CD4-positive, alpha-beta T cell treated with Interleukin-4 for 4 hours (primary cell): Measurements from ENCODE around the gene AUTS2.

Experiments used
- DNase-seq: peaks from one replicate; pipeline ENCODE4 v3.0.0-alpha.2; 2020

Gene AUTS2

DNA sequence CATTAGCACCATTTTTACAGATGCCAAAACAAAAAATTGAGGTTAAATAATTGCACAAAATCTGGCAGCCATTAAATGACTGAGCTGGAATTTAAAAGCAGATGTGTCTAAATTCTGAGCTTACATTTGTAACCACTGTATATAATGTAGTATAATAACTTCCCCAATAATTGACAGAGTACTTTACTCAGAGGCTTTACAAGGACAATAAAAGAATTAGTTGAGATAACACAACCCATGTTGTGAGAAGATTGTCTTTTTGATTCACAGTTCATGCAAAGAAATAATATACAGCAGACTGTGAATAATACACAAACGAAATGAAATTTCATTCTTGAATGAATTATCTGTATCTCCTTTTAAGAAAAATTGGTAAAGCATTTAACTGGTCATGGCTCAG lies 417.1 kb downstream of the AUTS2 start:
- no peak for DNase-seq

DNA sequence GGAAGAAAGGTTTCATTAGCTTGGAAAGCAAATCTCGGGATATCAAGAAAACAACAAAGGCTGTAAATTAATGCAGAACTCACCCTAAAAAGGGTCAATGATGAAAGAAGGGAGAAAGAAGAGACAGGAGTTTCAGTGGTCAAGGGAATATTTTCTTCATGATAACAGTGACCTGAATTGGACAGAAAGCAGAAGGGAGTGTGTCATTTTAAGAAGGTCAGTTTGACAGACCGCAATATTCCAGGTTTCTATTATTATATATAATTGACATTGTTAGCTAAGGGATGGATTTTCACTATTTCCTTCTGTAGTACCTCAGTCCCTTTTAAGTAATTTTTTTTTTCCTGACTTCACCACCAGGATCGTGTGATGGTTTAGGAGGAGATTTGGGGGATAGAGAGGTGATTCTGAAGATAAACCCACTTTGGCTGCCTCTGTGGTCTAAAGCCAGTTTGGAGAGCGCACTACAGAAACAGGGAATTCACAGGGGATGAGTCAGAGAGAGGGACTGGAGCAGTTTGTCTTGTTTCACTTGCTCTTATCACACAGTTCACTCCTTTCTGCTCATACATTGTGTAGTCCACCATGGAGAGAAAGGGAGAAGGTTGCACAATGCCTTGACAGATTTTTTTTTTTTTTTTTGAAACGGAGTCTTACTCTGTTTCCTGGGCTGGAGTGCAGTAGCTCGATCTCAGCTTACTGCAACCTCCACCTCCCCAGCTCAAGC lies 417.9 kb downstream of the AUTS2 start:
- DNase-seq, result no peak

DNA sequence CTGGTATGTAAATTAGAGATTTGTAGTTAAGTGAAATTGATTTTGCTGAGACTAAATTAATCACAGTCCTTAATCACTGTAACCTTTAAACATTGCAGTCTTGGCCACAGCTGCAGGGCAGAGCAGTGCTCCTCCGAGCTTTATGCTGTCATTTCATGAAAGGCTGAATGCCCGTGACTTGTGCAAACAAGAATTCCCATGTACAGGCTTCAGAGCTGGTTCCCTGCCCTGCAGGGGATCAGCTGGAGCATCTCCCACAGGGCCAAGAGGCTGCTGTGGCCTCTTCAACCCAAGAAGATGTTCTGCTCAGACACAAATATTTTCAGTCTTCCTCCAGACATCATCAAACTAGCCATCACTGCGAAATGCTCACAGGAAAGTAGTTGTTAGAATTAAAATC lies 419.1 kb downstream of the AUTS2 start:
- no peak for DNase-seq

DNA sequence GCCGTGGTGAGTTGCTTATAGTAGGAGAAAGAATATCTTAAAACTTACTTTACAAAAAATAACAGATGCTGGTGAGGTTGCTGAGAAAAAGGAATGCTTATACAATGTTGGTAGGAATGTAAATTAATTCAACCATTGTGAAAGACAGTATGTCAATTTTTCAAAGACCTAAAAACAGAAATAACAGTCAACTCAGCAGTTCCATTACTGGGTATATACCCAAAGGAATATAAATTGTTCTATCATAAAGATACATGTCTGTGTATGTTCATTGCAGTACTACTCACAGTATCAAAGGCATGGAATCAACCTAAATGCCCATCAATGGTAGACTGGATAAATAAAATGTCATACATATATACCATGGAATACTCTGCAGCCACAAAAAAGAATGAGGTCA lies 420.4 kb downstream of the AUTS2 start:
- no peak for DNase-seq

DNA sequence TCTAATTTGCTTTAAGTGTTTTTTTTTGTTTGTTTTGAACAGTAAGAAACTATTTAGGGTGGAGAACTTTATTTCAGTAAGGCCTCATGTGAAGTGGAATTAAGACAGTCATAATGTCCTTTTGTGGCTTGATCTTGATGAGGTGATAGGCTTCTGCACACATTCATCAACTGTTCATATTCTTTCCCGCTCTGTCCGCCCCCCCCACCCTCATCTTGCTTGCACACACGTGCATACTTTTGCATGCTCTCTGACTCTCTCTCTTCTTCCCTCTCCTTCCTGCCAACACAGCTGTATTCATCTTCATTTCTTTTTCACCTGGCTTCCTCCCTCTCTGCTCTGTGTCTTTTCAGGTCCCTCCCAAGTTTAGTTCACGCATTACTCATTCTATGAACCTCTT lies 429.6 kb downstream of the AUTS2 start:
- no peak for DNase-seq

DNA sequence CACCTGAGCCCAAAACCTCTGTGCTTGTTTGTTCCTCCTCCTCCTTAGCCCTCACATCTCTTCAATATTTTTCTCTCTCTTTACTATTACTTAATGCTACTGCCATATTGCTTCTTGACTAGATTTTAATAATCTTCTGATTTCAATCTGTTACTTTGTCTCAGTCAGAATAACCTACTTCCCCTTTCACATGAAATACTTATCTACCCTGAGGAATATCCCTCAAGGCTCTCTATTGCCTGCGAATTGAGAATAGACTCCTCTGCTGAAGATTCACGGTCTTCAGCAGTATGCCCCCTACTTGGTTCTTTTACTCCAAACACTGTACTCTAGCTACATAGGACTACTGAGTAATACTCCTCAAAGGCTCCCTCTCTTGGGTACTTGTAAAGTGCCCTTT lies 430.3 kb downstream of the AUTS2 start:
- no peak for DNase-seq

DNA sequence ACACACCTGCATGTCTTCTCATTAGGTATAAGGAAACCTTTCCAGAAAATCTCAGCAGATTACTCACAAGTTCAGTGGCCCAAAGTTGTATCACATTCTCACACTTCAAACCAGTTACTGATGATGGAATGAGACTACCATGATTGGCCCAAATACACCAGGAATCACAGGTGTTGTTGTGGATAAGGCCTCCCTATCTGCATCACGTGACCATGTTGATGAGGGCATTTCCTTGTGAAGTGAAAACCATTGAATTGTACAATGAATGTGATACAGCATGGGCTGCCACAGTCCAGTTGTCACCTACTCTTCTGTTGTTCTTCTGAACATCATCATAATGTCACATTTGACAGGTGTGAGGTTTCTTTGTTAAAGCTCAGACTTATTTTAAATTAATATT lies 431.7 kb downstream of the AUTS2 start:
- DNase-seq, result no peak

DNA sequence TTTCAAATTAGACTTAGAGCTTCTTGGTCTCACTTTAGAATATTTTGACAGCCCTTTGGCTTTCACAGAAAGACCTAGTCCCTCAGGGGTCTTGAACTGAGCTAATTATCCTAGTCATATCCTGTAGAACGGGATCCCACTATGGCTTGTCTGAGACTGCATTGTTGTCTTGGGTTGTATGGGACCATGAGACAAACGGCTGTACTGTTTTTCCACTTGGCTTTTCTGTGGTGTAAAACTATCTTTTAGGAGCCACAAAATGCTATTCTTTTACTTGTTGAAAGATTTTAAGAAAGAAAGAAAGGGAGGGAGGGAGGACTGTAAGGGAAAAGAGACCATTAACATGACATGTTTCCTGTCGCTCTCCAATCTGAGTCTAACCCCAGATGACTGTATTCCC lies 432.5 kb downstream of the AUTS2 start:
- DNase-seq, result no peak

DNA sequence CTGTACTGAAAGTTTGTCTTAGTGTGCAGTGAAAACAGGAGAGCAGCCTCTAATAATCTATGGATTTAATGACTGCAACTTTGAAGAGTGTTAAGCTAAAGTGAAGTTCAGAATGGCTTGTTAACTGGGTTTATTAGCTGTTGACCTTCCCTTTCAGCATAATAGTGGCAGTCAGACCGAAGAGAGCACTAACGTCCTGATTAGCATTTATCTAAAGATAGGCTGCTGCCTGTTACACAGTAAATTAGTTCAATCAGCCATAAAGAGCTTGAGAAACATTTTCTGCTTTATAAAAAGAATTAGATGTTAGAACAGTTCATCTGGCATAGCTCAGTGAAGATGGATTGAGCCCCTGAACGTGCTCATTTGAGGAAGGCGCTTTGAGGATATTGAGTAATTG lies 433.0 kb downstream of the AUTS2 start:
- no peak for DNase-seq

DNA sequence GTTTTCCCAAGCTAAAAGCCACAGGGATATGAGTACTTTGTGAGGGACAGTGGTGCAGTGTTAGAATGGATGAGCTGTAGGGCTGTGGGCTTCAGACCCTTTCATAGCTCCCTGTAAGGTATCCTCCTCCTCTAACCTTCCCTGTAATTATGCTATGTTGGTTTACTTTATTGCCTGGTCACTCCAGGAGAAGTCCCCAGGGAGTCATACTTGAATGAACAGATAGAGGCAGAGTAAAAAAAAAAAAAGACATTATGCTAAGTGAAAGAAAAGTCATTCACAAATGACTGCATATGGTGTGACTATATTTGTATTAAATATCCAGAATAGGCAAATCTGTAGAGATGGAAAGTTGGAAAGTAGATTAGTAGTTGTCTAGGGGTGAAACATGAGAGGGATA lies 434.4 kb downstream of the AUTS2 start:
- DNase-seq, result no peak

DNA sequence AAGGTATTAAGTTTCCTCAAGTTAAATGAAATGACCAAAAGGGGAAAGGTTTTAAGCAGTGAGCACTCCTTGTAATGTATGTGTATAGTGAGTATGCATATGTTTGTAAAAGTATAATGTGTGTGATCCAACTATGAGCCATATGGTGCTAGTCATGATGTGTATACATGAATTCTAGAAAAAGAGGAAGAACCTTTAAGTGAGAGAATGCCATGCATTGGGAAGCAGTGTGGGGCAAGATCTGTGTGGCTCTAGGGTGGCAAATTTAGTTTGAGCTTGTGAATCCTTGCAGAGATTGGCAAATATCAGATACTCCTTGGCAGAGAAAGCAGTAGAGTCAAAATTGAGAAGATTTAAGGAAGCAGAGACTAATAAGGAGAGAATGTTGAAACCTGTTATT lies 435.0 kb downstream of the AUTS2 start:
- no peak for DNase-seq

DNA sequence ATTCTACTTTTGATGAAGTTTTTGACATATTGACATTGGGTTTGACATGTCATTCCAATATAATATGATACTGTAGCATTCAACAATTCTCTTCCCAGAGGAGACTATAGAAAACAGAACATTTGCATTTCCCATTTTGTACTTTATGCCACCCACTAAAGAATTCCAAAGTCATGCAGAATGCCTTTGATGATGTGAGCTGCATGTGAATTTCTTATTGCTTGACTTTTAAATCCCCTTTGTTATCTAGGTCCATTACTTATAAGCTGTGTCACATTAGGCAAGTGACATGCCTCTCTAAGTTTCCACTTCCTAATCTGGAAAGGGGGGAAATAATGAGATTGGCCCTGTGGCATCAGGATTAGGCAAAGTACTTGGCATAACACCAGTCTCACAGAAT lies 436.7 kb downstream of the AUTS2 start:
- no peak for DNase-seq

DNA sequence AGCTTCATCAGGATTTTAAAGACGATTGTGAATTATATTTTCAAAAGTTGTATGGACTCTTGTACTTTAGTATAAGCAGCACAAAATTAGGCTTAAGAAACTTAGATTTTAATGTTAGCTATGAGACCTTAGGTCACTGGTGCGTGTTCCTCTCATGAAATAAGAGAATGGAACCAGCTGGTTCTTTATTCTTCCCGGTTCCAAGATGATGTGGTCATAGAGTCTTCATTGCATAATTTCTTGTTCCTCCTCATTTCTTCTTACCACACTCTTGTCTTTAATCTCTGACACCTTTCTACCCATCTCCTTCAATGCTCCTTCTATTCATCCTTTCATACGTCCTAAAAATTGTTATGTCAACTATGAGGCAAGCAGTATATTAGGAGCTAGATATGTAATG lies 437.2 kb downstream of the AUTS2 start:
- no peak for DNase-seq

DNA sequence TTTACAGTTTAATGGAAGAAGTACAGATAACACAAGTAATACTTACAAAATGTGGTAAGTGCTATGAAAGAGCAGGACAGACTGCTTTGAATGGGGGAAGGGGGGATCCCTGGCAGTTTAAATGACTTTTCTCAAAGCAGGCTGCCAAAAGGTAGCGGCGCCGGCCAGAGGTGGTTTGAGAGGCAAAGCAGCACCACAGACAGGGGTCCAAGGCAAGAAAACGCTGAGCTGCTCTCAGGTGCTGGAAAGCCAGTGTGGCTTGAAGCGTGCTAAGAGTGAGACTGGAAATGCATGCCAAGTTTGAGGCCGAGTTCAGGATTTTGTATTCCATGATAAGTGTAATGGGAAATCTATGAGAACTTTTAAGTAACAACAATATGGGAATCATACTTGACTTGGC lies 437.7 kb downstream of the AUTS2 start:
- no peak for DNase-seq

DNA sequence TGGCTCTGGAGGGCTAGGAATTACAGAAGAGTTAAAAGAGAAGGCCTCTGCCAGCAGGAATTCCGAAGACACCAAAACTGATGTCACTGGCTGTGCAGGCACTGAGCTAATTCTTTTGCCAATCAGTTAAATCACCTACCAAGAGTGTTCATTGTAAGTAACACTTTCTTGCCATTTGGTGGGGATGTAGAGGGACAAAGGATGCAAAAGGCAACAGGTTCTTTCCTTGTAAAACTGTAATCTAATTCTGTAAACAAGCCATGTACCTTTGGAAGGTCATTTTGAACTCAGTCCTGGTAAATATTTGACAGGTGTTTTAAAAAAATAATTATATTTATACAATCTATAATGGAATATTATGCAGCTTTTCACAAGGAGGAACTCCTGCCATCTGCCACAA lies 438.4 kb downstream of the AUTS2 start:
- DNase-seq, result no peak

DNA sequence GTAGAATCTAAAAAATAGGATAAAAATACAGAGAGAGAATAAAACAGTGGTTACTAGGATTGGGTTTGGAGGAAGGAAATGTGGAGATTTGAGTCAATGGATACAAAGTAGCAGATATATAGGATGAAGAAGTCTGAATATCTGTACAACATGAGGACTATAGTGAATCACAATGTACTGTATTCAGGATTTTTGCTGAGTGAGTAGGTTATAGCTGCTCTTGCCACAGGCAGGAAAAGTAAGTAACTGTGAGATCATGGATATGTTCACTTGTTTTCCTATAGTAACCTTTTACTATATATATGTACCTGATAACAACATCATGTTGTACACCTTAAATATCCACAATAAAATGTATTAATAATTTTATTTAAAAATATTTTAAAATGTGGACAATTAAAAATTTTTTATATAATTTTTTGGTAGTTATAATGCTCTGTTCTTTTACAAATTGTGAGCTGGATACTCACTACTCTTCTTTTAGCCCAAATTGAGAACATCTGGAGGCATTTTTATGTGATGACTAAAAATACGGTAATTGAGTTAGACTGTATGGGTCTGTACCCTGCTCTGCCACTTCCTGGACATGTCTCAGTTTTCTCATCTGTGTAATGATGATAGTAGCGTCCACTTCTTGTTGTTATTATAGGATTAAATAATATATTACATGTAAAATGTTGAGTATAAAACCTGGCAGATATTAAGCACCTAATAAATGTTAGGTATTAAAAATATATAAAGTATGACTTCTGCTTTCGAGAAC lies 439.1 kb downstream of the AUTS2 start:
- DNase-seq, result no peak

DNA sequence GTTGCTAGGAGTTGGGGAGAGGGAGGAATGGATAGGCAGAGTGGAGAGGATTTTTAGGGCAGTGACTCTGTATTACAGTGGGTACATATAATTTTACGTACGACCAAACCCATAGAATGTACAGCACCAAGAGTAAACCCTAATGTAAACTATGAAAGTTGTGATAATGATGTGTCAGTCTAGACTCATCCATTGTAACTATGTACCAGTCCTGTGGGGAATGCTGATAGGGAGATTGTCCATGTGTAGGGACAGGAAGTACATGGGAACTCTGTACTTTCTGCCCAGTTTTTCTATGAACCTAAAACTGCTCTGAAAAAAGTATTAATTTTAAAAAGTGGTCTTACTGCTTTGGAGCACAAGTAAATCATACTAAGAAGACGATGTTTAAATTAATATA lies 441.8 kb downstream of the AUTS2 start:
- no peak for DNase-seq

DNA sequence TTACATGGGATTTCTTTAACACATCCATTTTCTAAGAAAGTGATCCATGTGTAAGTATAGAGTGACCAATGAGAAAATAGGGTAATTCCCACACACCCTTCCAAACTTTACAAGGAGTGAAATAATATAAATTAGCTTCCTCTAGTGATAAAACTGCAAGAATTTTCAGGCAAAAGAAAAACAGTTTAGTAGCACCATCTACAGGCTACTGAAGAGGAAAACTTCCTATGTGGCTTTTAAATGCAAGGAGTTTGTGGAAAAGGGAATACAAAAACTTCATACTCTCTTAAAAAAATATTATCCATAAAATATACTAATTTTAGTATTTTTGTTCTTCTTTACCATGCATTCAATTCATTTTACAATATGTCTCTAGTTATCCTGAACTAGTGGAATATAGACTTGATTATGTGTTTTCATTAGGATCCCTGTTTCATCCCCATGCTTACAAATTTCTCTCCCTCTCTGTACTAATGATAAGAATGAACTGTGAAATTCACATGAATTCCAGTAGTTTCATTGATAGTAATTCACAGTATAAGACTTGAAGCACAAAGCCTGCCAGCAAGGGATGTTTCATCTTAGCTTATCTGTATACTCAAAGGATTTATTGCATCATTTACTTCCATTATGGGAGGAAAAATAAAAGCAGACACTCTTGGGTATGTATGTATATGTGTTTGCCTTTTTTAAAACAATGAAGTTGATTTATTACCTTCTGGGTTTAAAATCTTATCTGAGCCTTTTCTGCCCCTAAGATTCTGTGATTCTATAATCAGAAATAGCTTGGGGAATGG lies 442.9 kb downstream of the AUTS2 start:
- DNase-seq, result no peak

DNA sequence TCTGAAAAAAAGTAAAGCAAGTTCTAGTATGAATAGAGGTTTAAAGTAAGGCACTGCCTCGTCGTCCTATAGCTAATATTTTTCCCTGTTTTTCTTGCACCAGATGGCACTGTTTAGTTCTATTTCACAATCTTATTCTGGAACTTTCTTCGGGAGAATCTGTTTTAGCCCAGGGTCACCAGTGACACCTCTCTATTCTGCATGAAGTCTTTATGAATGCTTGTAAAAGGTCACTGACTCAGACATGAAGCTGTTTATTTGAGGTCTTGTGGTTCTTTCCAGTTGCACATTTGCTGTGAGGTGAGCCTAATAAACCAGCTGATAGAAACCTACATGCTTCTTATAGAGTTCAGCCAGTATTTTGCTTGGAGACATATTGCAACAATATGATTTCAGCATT lies 444.3 kb downstream of the AUTS2 start:
- DNase-seq, result no peak

DNA sequence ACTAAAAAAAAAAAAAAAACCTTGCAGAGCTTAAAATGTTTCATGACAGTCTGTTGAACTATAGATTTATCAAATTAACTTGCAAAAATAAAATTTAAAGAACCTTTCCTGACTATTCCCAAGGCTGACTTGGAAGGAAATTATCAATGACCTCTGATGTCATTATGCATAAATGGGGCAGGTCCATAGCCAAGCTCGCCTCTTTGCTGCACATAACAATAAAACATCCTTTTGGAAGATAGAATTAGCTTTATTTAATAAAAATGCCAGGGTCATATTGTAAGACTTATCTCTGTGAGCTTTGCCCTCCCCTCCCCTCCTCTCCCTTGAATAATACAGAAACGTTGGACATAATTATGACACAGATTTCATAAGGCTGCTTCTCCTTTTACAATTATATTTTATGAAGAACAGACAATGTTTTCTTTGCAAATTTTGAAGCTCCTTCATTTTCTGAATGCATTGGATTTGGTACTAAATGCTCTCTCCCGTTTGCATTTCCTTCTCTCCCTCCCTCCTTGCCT lies 444.8 kb downstream of the AUTS2 start:
- DNase-seq, result no peak

DNA sequence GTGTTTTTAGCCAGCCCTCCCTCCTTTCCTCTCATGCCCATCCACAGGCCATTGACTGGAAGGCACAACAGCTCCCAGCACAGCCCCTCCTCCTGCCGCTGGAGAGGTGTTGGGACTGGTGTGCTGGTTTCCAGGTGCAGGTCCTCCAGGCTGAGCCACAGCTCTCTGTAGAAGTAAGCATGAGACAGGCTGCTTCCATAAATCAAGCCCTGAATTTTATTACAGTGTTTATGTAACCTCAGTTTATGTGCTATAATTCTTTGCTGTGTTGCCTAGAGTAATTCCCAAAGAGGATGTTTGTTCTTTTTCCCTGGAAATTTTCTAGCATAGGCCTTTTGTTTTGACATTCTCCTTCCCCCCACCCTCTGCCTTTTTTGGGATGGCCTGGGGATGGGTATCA lies 445.8 kb downstream of the AUTS2 start:
- no peak for DNase-seq

DNA sequence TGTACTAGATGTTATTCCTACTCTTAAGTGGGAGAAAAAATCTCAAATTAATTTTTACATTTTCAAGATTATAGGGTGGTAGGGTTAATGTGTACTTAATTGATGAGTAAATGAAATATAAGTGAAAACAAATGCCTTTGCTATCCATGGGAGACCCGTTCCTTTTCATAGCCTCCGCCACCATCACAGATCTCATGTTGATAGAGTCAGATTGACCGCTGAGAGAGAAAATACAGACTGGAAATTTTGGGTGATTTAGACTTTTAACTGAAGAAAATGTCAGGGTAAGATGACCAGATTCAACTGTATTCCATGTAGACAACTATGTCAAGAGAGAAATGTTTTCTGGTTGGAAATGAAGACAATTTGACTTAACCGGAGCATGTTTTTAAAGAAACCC lies 446.2 kb downstream of the AUTS2 start:
- DNase-seq, result no peak

DNA sequence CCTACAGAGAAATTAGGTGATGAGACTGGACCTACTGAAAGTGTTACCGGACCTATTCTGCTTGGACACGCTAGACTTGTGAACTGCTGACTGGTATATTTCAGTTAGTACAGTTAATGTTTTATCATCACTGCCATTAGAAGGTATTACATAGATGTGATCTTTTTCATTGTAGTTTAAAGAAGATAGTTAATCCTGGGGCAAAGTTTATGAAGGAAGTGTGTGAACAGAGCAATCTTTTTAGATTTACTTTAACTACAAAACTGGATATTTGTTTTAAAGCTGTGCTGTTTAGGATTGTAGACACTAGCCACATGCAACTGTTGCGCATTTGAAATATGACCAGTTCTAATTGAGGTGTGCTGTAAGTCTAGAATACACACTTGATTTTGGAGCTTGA lies 446.7 kb downstream of the AUTS2 start:
- no peak for DNase-seq

DNA sequence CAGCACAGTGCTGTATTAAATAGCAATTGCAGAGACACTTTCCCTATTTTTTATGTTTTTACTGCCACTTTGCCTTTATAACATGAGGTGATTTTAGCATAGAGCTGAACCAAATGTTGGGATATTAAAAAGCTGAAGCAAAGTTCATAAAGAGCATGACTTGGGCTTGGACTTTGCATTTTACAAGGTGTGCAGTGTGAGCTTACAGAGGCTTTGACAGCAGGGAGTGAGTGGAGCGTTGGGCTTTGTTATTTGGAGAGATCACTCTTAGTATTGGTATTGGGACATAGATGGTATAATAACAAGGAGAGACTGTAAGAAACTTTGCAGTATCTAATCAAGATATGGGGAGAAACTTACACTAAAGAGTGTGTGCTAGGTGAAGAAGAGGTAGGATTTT lies 449.1 kb downstream of the AUTS2 start:
- no peak for DNase-seq
